Neural crest cell (in vitro differentiated cells): ENCODE measurements around the gene HUS1B. TPM values are rescaled to one million over a fixed set of nuclear protein-coding genes. Genes with fewer than 3 reads are reported as not detected.

Experiments used
- DNase-seq: peaks from one replicate; pipeline ENCODE4 v3.0.0; 2021; ENCODE audit warnings: low read depth, mixed read lengths, low spot score
- H3K27ac Mint-ChIP-seq: one replicate; pipeline ENCODE4 v1.8.0; 2021; ENCODE audit warnings: mild to moderate bottlenecking, mixed read lengths; ENCODE audit not compliant: unreplicated experiment
- H3K27me3 Mint-ChIP-seq: 2 replicates; pipeline ENCODE4 v1.8.0; 2021; ENCODE audit warnings: low read depth, mild to moderate bottlenecking, mixed read lengths
- H3K36me3 Mint-ChIP-seq: 2 replicates; pipeline ENCODE4 v1.8.0; 2021; ENCODE audit warnings: low read depth, mild to moderate bottlenecking, mixed read lengths
- H3K4me1 Mint-ChIP-seq: 2 replicates; pipeline ENCODE4 v1.8.0; 2021; ENCODE audit warnings: mixed read lengths
- H3K4me3 Mint-ChIP-seq: one replicate; pipeline ENCODE4 v1.8.0; 2021; ENCODE audit warnings: mild to moderate bottlenecking, mixed read lengths
- H3K9me3 Mint-ChIP-seq: 2 replicates; pipeline ENCODE4 v1.8.0; 2021; ENCODE audit warnings: mixed read lengths
- total RNA-seq: library from RNA; stranded (reverse); gene quantifications from 2 replicates; pipeline ENCODE4 v1.2.1, GENCODE V29; 2021
- TF ChIP-seq, protein P1 (sequence below): fragments of 200-600 bp; sonication (generic); conservative IDR thresholded peaks from 2 replicates; pipeline ENCODE4 v1.5.0; 2021; ENCODE audit warnings: antibody characterized with exemption, mild to moderate bottlenecking

HUS1B gene
- total RNA-seq, 1 donor from 2014 or later: 0.40 TPM

DNA sequence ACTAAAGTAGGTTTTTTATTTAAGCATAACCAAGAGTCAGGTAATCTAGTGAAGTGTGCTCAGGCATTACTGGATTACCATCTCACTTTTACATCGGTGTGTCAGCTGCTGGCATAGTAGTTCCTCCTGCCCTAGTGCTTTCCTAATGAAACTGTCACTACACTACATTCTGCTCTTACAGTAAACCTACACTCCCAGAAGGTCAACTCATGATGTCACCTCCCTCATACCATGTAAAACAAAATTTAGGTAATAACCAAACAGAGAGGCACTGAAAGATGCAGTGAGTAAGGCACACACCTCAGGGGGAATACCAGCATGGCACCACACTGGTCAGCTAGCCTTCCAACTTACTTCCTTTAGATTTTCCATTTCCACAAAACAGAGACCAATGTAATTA lies 23.3 kb downstream of the HUS1B start:
- TF ChIP-seq, protein P1, sequence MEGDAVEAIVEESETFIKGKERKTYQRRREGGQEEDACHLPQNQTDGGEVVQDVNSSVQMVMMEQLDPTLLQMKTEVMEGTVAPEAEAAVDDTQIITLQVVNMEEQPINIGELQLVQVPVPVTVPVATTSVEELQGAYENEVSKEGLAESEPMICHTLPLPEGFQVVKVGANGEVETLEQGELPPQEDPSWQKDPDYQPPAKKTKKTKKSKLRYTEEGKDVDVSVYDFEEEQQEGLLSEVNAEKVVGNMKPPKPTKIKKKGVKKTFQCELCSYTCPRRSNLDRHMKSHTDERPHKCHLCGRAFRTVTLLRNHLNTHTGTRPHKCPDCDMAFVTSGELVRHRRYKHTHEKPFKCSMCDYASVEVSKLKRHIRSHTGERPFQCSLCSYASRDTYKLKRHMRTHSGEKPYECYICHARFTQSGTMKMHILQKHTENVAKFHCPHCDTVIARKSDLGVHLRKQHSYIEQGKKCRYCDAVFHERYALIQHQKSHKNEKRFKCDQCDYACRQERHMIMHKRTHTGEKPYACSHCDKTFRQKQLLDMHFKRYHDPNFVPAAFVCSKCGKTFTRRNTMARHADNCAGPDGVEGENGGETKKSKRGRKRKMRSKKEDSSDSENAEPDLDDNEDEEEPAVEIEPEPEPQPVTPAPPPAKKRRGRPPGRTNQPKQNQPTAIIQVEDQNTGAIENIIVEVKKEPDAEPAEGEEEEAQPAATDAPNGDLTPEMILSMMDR: no peak
- no peaks in the 10 kb centered on the region for H3K9me3 Mint-ChIP-seq
- no peak overlapping the region for H3K4me3 Mint-ChIP-seq
- H3K27me3 Mint-ChIP-seq: no peaks in the 10 kb centered on the region
- DNase-seq: no peak
- no peak overlapping the region for H3K27ac Mint-ChIP-seq
- peaks cover 4% of the 10 kb centered on the region for H3K36me3 Mint-ChIP-seq
- peaks cover 4% of the 10 kb centered on the region for H3K4me1 Mint-ChIP-seq

DNA sequence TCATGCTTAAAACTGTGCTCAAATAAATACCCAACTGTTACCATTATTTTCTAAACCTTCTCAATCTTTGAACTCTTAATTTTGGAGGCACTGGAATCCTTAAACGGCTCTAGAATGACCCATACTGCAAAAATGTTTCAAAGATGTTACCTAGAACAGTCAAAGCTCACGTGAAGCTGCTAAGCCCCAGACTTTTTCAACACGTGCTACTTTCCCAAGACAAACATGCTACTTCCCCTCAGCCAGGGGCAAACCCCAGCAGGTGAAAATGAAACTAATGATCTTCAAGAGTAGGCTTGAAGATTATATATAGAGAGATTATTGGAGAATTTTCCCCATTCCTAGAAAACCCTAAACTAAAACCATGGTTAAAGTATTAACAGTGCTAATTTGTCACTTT lies 28.1 kb downstream of the HUS1B start:
- Mint-ChIP-seq H3K27ac (no peak overlapping the region), H3K27me3 (no peaks in the 10 kb centered on the region)

DNA sequence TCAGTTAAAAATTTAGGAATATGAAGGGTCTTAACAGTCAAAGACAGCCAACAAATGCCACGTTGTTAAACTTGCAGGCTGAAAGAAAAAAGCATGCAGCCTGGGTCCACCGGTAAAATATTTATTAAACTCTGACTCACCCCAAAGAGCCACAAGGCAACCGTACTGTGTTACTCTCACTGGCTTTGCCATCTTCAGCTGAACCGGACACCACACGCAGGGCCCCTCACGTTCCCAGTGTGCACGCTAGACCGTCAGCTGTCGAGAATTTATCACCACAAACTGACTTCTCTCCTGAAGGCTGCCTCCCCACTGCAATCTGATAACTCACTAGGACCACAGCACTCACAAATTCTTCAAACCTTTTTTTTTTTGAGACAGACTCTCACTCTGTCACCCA lies 30.7 kb downstream of the HUS1B start:
- no peak overlapping the region for H3K4me3 Mint-ChIP-seq
- H3K36me3 Mint-ChIP-seq: peaks cover 4% of the 10 kb centered on the region
- TF ChIP-seq, protein P1: no peak
- no peak overlapping the region for H3K27ac Mint-ChIP-seq
- H3K27me3 Mint-ChIP-seq: no peaks in the 10 kb centered on the region
- no peak for DNase-seq
- H3K9me3 Mint-ChIP-seq: no peaks in the 10 kb centered on the region
- peaks cover 3% of the 10 kb centered on the region for H3K4me1 Mint-ChIP-seq

More for the DNA sequence above, 28.1 kb downstream of the HUS1B start:
- H3K4me3 Mint-ChIP-seq: no peak overlapping the region
- DNase-seq: no peak
- TF ChIP-seq, protein P1: no peak
- H3K9me3 Mint-ChIP-seq: no peaks in the 10 kb centered on the region
- H3K4me1 Mint-ChIP-seq: peaks cover 3% of the 10 kb centered on the region
- H3K36me3 Mint-ChIP-seq: peaks cover 2% of the 10 kb centered on the region

DNA sequence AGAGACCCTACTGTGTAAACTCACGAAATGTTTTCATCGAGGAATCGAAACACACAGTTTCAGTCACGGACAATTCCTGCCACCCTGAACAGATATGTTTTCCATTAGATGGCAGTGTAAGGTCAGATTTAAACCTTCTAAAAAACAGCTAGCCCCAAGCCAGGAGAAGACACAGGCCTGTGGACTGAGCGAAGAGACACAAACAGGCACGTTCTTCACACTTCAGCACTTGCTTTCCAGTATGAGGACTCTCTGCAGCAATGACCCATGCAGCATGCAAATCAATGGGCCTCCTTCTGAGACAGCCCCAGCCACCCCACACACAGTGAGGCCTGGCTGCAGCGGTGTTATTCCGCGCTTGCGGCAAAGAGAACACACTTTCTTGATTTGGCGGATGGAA lies 31.9 kb downstream of the HUS1B start:
- TF ChIP-seq, protein P1: no peak
- no peaks in the 10 kb centered on the region for H3K27me3 Mint-ChIP-seq
- peaks cover 5% of the 10 kb centered on the region for H3K36me3 Mint-ChIP-seq
- no peak overlapping the region for H3K4me3 Mint-ChIP-seq
- peaks cover 3% of the 10 kb centered on the region for H3K4me1 Mint-ChIP-seq
- H3K9me3 Mint-ChIP-seq: no peaks in the 10 kb centered on the region
- peak overlapping the region; percentile 97 for H3K27ac Mint-ChIP-seq
- no peak for DNase-seq

DNA sequence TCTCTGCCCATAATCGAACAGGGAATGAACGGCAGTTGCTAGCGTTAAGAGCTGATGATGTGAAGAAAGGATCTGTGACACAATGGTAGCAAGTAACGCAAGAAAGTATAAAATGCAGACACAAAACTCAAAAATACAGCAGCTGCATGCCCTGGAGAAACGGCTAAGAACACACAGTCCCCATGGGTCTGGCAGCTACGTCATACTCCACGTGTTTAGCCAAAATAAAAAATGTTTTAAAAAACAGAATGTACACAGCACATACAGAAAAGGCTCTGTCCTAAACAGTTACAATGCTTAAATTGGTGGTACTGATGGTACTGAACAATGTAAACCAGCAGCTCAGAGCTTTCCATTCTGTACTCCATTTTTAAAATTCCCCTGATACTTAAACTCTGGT lies 34.4 kb downstream of the HUS1B start:
- DNase-seq: no peak
- Mint-ChIP-seq H3K9me3 (no peaks in the 10 kb centered on the region), H3K4me1 (peaks cover 3% of the 10 kb centered on the region), H3K27me3 (no peaks in the 10 kb centered on the region), H3K4me3 (no peak overlapping the region), H3K27ac (no peak overlapping the region), H3K36me3 (peaks cover 8% of the 10 kb centered on the region)
- TF ChIP-seq, protein P1: no peak

DNA sequence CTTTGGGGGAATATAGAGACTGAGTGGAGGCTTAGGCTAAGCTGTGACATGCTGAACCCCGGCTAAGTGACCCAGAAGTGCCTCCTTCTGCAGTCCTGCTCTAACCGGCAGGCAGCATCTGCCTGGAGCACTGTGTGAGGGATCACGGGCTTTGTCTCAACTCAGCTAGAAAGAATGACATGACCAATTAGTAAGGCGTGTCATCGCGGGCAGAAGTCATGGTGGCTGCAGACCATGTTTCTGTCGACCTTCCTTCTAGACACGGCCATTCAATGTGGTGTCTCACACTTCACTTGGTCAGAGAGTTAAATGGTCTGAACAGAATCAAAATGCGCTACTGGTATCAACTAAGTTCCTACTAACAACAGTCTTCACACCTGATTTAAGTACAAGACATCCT lies 35.0 kb downstream of the HUS1B start:
- peaks cover 12% of the 10 kb centered on the region for H3K36me3 Mint-ChIP-seq
- no peaks in the 10 kb centered on the region for H3K27me3 Mint-ChIP-seq
- no peak overlapping the region for H3K27ac Mint-ChIP-seq
- no peak overlapping the region for H3K4me3 Mint-ChIP-seq
- peaks cover 3% of the 10 kb centered on the region for H3K4me1 Mint-ChIP-seq
- no peaks in the 10 kb centered on the region for H3K9me3 Mint-ChIP-seq
- DNase-seq: no peak
- TF ChIP-seq, protein P1: no peak
